CD4-positive, CD25-positive, alpha-beta regulatory T cell (primary cell): Measurements from ENCODE around the gene BPIFB4. TPM values are rescaled to one million over a fixed set of nuclear protein-coding genes. Genes with fewer than 3 reads are reported as not detected.

ENCODE experiments used
- ATAC-seq, 2 donors: fragments of 150-1000 bp; cut with Tn5 transposase; one replicate each; pipeline ENCODE4 v1.10.0; 2021; ENCODE audit warnings: low read depth in 2 of 2, moderate number of reproducible peaks in 2 of 2, moderate library complexity in 1 of 2
- DNase-seq, 3 donors: peaks; one replicate each; pipeline versions ENCODE4 v3.0.0 to v3.0.0-alpha.2; 2012 to 2022; ENCODE audit warnings: mixed read lengths in 1 of 3
- H3K27ac ChIP-seq: one replicate; pipeline ENCODE4 v1.7.0; 2013; ENCODE audit warnings: mild to moderate bottlenecking, low read length; ENCODE audit not compliant: insufficient read depth, poor library complexity, severe bottlenecking
- H3K27me3 ChIP-seq: one replicate; pipeline ENCODE4 v1.7.0; 2013; ENCODE audit warnings: low read length; ENCODE audit not compliant: control insufficient read depth, insufficient read depth
- H3K36me3 ChIP-seq: one replicate; pipeline ENCODE4 v1.7.0; 2013; ENCODE audit warnings: mild to moderate bottlenecking, low read length, moderate library complexity; ENCODE audit not compliant: control insufficient read depth, insufficient read depth
- H3K4me1 ChIP-seq: 2 replicates; pipeline ENCODE4 v1.7.0; 2013; ENCODE audit warnings: mild to moderate bottlenecking, low read length; ENCODE audit not compliant: insufficient read depth, control insufficient read depth, poor library complexity, severe bottlenecking
- H3K4me3 ChIP-seq: one replicate; pipeline ENCODE4 v1.7.0; 2013; ENCODE audit warnings: low read depth, mild to moderate bottlenecking, low read length, moderate library complexity
- H3K9me3 ChIP-seq, 2 experiments: 1 replicate in 1 of 2; 2 replicates in 1 of 2; pipeline ENCODE4 v1.7.0; 2013; ENCODE audit warnings: low read length in 2 of 2, mild to moderate bottlenecking in 1 of 2, moderate library complexity in 1 of 2; ENCODE audit not compliant: control insufficient read depth in 2 of 2
- H3K27ac Mint-ChIP-seq, 3 donors: one replicate each; pipeline ENCODE4 v1.8.0; 2020 to 2022; ENCODE audit warnings: mild to moderate bottlenecking in 3 of 3, mixed read lengths in 3 of 3, moderate library complexity in 2 of 3
- H3K27me3 Mint-ChIP-seq: one replicate; pipeline ENCODE4 v1.8.0; 2022; ENCODE audit warnings: mild to moderate bottlenecking, mixed read lengths
- H3K36me3 Mint-ChIP-seq: one replicate; pipeline ENCODE4 v1.8.0; 2020; ENCODE audit warnings: mixed read lengths
- H3K4me1 Mint-ChIP-seq, 4 donors: one replicate each; pipeline ENCODE4 v1.8.0; 2020 to 2022; ENCODE audit warnings: mixed read lengths in 4 of 4, mild to moderate bottlenecking in 1 of 4
- H3K4me3 Mint-ChIP-seq, 4 donors: one replicate each; pipeline ENCODE4 v1.8.0; 2020 to 2022; ENCODE audit warnings: mild to moderate bottlenecking in 4 of 4, mixed read lengths in 4 of 4, moderate library complexity in 3 of 4
- H3K9me3 Mint-ChIP-seq, 7 donors: one replicate each; pipeline ENCODE4 v1.8.0; 2020 to 2022; ENCODE audit warnings: mixed read lengths in 7 of 7, mild to moderate bottlenecking in 3 of 7, moderate library complexity in 2 of 7
- polyA plus RNA-seq, 4 donors: library from polyadenylated mRNA; unstranded; fragments of 300-500 nt; fragmentation: Illumina TruSeq; gene quantifications; one replicate each; pipeline ENCODE4 v1.2.3, GENCODE V29; 2021
- total RNA-seq: library from RNA; stranded (reverse); gene quantifications from one replicate; pipeline ENCODE4 v1.2.3, GENCODE V29; 2022

BPIFB4 gene
- total and polyA plus RNA-seq, 5 donors from 2014 or later = not detected

DNA sequence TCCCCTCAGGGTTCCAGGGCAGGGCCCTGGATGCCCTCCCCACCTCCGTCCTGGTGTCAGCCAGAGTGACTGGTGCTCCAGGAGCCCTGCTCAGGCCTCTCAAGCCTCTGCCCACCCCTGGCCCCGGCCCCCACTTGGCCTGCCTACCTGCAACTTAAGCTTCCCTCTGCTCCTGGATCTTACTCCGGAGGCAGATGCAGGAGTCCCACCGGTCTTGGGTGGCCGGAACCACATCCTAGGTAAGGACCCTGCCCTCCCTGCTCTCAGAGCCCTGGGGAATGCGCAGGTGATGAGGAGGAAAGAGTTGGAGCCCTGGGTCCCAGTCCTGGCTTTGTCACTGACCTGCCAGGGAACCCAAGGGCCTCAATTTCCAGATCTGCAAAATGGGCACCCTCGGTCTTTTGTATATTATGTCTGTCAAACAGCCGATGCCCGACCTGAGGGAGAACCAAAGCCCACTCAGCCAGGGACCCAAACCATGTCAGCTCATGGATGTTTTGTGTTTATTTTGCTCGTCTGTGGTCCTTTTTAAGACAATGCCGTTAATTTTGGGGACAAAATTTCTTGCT lies 54.0 kb downstream of the BPIFB4 start:
- Mint-ChIP-seq H3K4me1 (no peaks in the 10 kb centered on the region), H3K9me3 (peaks cover 0 to 2% (median 0%) of the 10 kb centered on the region in 7 donors), H3K27ac (no peak overlapping the region), H3K36me3 (no peaks in the 10 kb centered on the region), H3K4me3 (no peak overlapping the region), H3K27me3 (peaks cover 9% of the 10 kb centered on the region)
- no peak overlapping the region for H3K4me3 ChIP-seq
- H3K27ac ChIP-seq = no peak overlapping the region
- ATAC-seq (no peak), DNase-seq (no peak)
- no peaks in the 10 kb centered on the region for H3K27me3 ChIP-seq
- H3K36me3 ChIP-seq = no peaks in the 10 kb centered on the region
- H3K4me1 ChIP-seq = no peaks in the 10 kb centered on the region
- no peaks in the 10 kb centered on the region for H3K9me3 ChIP-seq

- DNase-seq (no peak), ATAC-seq (no peak)
- Mint-ChIP-seq H3K36me3 (no peaks in the 10 kb centered on the region), H3K4me3 (no peak overlapping the region), H3K4me1 (no peaks in the 10 kb centered on the region), H3K27ac (peak overlapping the region in 1 of 3 donors; percentile 38), H3K27me3 (no peaks in the 10 kb centered on the region), H3K9me3 (peaks cover 0 to 4% (median 0%) of the 10 kb centered on the region in 7 donors)
- no peaks in the 10 kb centered on the region for H3K9me3 ChIP-seq
- no peaks in the 10 kb centered on the region for H3K27me3 ChIP-seq
- H3K27ac ChIP-seq = no peak overlapping the region
- H3K4me3 ChIP-seq = no peak overlapping the region
- no peaks in the 10 kb centered on the region for H3K36me3 ChIP-seq
- H3K4me1 ChIP-seq = no peaks in the 10 kb centered on the region
Observed at GRCh38 chr20:33137195-33137594, 57.8 kb downstream of the BPIFB4 start.

DNA sequence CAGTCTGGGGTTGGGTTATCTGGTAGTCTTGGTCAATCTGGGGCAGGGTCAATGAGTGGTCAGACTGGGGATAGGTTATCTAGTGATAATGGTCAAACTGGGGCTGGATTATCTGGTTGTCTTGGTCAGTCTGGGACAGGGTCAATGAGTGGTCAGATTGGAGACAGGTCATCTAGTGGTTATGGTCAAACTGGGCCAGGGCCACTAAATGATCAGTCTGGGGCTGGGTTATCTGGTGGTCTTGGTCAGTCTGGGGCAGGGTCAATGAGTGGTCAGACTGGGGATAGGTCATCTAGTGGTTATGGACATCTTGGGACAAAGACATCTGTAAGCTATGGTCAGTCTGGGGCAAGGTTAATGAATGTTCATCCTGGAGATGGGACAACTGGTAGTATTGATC lies 60.0 kb downstream of the BPIFB4 start:
- H3K27ac ChIP-seq = no peak overlapping the region
- no peaks in the 10 kb centered on the region for H3K9me3 ChIP-seq
- peaks cover 0 to 2% (median 0%) of the 10 kb centered on the region in 7 donors for H3K9me3 Mint-ChIP-seq
- no peaks in the 10 kb centered on the region for H3K4me1 ChIP-seq
- H3K36me3 Mint-ChIP-seq = no peaks in the 10 kb centered on the region
- DNase-seq (no peak), ATAC-seq (no peak)
- H3K27me3 ChIP-seq = peaks cover 2% of the 10 kb centered on the region
- H3K27ac Mint-ChIP-seq = no peak overlapping the region
- H3K4me3 Mint-ChIP-seq = no peak overlapping the region
- no peak overlapping the region for H3K4me3 ChIP-seq
- H3K36me3 ChIP-seq = no peaks in the 10 kb centered on the region
- H3K4me1 Mint-ChIP-seq = no peaks in the 10 kb centered on the region
- peaks cover 12% of the 10 kb centered on the region for H3K27me3 Mint-ChIP-seq

- Mint-ChIP-seq H3K36me3 (no peaks in the 10 kb centered on the region), H3K9me3 (peaks cover 0 to 4% (median 0%) of the 10 kb centered on the region in 7 donors), H3K27me3 (peaks cover 12% of the 10 kb centered on the region), H3K4me3 (no peak overlapping the region), H3K27ac (no peak overlapping the region), H3K4me1 (no peaks in the 10 kb centered on the region)
- Histone ChIP-seq H3K9me3 (no peaks in the 10 kb centered on the region), H3K4me1 (no peaks in the 10 kb centered on the region), H3K27ac (no peak overlapping the region), H3K4me3 (no peak overlapping the region), H3K27me3 (peaks cover 4% of the 10 kb centered on the region), H3K36me3 (no peaks in the 10 kb centered on the region)
- no peak for ATAC-seq
- DNase-seq = no peak
Observed at GRCh38 chr20:33145521-33145920, 66.1 kb downstream of the BPIFB4 start.

DNA sequence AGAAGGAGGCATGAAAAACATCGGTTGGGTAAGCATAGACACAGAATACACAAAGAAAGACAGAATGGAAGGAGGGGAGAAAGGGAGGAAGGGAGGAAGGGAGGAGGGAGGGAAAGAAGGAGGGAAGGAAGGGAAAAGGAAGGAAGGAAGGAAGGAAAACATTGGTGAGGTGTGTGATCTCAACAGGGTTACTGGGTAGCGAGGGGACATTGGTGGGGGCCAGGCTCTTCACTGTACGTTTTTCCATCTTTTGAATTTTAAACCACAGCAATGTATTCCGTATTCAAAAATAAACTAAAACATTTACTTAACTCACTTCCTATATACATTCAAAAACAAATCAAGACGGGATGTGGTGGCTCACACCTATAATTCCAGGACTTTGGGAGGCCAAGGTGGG lies 67.9 kb downstream of the BPIFB4 start:
- H3K27ac ChIP-seq = no peak overlapping the region
- Mint-ChIP-seq H3K36me3 (no peaks in the 10 kb centered on the region), H3K27ac (peak overlapping the region in 1 of 3 donors; percentile 64), H3K4me1 (no peaks in the 10 kb centered on the region), H3K27me3 (peaks cover 17% of the 10 kb centered on the region), H3K4me3 (no peak overlapping the region), H3K9me3 (peaks cover 0 to 2% (median 0%) of the 10 kb centered on the region in 7 donors)
- no peak for ATAC-seq
- peaks cover 4% of the 10 kb centered on the region for H3K27me3 ChIP-seq
- H3K4me1 ChIP-seq = no peaks in the 10 kb centered on the region
- H3K36me3 ChIP-seq = no peaks in the 10 kb centered on the region
- H3K9me3 ChIP-seq = no peaks in the 10 kb centered on the region
- DNase-seq = no peak
- no peak overlapping the region for H3K4me3 ChIP-seq

GRCh38 chr20:33148040-33148439 lies 68.6 kb downstream of the BPIFB4 start:
- no peaks in the 10 kb centered on the region for H3K36me3 ChIP-seq
- peaks cover 6% of the 10 kb centered on the region for H3K27me3 ChIP-seq
- no peaks in the 10 kb centered on the region for H3K36me3 Mint-ChIP-seq
- ATAC-seq = no peak
- H3K9me3 ChIP-seq = no peaks in the 10 kb centered on the region
- H3K27ac Mint-ChIP-seq = no peak overlapping the region
- no peak overlapping the region for H3K27ac ChIP-seq
- no peak for DNase-seq
- H3K4me3 ChIP-seq = no peak overlapping the region
- peaks cover 14% of the 10 kb centered on the region for H3K27me3 Mint-ChIP-seq
- H3K4me3 Mint-ChIP-seq = no peak overlapping the region
- H3K4me1 Mint-ChIP-seq = no peaks in the 10 kb centered on the region
- H3K9me3 Mint-ChIP-seq = peaks cover 0 to 2% (median 0%) of the 10 kb centered on the region in 7 donors
- no peaks in the 10 kb centered on the region for H3K4me1 ChIP-seq

GRCh38 chr20:33154252-33154651 lies 74.8 kb downstream of the BPIFB4 start:
- H3K27me3 Mint-ChIP-seq = peaks cover 22% of the 10 kb centered on the region
- DNase-seq (no peak), ATAC-seq (no peak)
- H3K36me3 Mint-ChIP-seq = no peaks in the 10 kb centered on the region
- H3K4me1 Mint-ChIP-seq = no peaks in the 10 kb centered on the region
- no peaks in the 10 kb centered on the region for H3K36me3 ChIP-seq
- H3K27ac Mint-ChIP-seq = no peak overlapping the region
- no peaks in the 10 kb centered on the region for H3K4me1 ChIP-seq
- H3K27me3 ChIP-seq = peaks cover 4% of the 10 kb centered on the region
- H3K4me3 Mint-ChIP-seq = no peak overlapping the region
- no peak overlapping the region for H3K27ac ChIP-seq
- peaks cover 0 to 2% (median 0%) of the 10 kb centered on the region in 7 donors for H3K9me3 Mint-ChIP-seq
- no peaks in the 10 kb centered on the region for H3K9me3 ChIP-seq
- H3K4me3 ChIP-seq = no peak overlapping the region

DNA sequence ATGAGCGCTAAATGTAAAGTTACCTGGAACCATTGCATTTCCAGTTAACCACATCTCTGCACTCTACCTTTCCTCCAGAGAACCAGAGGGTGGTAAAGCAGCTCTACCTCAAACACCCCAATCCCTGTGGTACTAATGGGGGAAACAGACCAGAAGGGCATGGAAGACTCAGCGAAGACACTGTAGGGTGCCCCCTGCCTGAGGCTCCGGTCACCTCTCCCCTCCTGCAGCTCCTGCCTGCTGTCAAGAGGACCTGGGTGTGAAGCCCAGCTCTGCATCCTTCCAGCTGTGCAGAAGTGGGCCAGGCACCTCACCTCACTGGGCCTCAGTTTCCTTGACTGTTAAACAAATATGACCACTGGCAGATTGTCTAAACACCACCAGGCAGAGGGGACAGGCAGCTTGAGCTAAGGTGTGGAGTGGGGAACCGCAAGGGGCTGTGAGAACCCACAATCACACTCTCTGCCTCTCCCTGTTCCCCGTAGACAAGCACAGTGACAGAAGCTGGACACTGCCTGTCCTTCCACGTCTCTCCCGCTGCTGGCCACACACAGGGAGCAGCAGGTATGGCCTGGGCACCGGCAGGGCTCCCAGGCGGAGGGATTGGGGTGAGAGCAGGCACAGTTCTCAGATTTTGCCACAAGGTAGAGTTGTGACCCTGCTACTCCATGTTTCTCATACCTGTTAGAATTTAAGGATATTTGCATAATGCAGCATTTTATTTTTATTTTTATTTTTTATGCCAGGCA lies 79.4 kb downstream of the BPIFB4 start:
- Histone ChIP-seq H3K36me3 (no peaks in the 10 kb centered on the region), H3K4me1 (no peaks in the 10 kb centered on the region), H3K4me3 (no peak overlapping the region), H3K9me3 (no peaks in the 10 kb centered on the region), H3K27ac (no peak overlapping the region), H3K27me3 (no peaks in the 10 kb centered on the region)
- Mint-ChIP-seq H3K36me3 (no peaks in the 10 kb centered on the region), H3K27me3 (peaks cover 15% of the 10 kb centered on the region), H3K27ac (no peak overlapping the region), H3K9me3 (peaks cover 0 to 2% (median 0%) of the 10 kb centered on the region in 7 donors), H3K4me3 (no peak overlapping the region), H3K4me1 (no peaks in the 10 kb centered on the region)
- DNase-seq (no peak), ATAC-seq (no peak)
